Omental fat pad (tissue), 4 donors: ENCODE measurements around the gene ANKS1B. TPM values are rescaled to one million over a fixed set of nuclear protein-coding genes. Genes with fewer than 3 reads are reported as not detected.

Experiments
- ATAC-seq: fragments of 150-250 bp; one replicate; pipeline ENCODE4 v1.9.1; 2016; ENCODE audit warnings: mild to moderate bottlenecking, moderate library complexity; ENCODE audit not compliant: low FRiP score
- DNase-seq: peaks from one replicate; pipeline ENCODE4 v3.0.0-alpha.2; 2019; ENCODE audit warnings: low spot score
- CTCF ChIP-seq, 3 donors: fragments of 450-650 bp; IDR thresholded peaks; one replicate each; pipeline ENCODE4 v1.5.1; 2016 to 2017; ENCODE audit warnings: antibody characterized with exemption in 3 of 3, mild to moderate bottlenecking in 3 of 3, moderate library complexity in 2 of 3
- total RNA-seq, 4 donors: library from RNA; depleted of rRNA; stranded (reverse); fragments of >200 nt; gene quantifications; one replicate each; pipeline ENCODE4 v1.1.0, GENCODE V29; 2016

The ANKS1B gene
- total RNA-seq, 4 donors from 2014 or later = 5.5 to 26.4 (median 7.6) TPM

DNA sequence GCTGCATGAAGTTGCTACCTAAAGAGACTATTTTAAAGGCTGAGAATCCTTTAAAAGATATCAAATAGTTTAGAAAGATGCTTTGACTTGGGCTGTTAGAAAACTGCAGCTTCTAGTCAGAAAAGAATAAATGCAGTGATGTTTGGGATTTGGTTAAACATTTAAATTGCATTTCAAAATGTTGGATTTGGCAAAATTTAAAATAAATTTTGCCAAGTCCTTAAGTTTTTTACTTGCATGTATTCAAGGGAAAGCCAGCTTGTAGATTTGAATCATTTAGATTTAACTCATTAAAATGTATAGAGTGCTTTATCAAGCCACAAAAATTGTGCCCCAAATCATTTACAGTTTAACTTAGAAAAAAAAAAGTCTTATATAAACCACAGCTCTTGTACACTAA, 109.7 kb downstream of the ANKS1B start:
- no peak for TF ChIP-seq CTCF (IDR thresholded peaks at IDR 0.05)
- no peak for ATAC-seq
- DNase-seq = no peak

DNA sequence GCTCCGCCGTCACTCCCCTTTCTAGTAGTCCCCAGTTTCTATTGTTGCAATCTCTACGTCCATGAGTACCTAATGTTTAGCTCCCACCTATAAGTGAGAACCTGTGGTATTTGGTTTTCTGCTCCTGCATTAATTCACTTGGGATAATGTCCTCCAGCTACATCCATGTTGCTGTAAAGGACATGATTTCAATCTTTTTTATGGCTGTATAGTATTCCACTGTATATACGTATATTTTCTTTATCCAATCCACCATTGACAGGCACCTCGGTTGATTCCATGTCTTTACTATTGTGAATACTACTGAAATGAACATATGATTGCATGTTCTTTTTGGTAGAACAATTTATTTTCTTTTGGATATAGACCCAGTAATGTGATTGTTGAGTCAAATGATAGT, 114.7 kb downstream of the ANKS1B start:
- DNase-seq = no peak
- no peak for ATAC-seq
- TF ChIP-seq CTCF (IDR thresholded peaks at IDR 0.05) = no peak

DNA sequence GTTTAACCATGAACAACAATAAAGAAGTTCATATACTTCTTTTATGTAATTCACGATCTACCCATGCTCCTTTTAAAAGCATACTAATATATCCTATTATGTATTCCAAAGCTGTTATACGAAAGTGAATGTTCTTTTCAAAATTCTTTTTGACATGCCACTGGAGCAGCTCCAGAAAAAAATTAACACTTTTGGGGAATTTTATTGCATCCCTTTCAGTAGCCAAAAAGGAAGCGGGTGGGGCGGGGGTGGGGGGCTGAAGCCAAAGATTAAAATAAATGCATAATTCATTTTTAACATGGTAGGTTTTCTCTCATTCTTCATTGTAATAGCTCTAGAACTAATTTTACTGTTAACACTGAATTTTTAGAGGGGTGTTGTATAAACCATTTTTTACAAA, 123.0 kb downstream of the ANKS1B start:
- ATAC-seq (no peak), DNase-seq (no peak)
- TF ChIP-seq CTCF (IDR thresholded peaks at IDR 0.05) = no peak

- DNase-seq (no peak), ATAC-seq (no peak)
- TF ChIP-seq CTCF (IDR thresholded peaks at IDR 0.05) = no peak
Observed at GRCh38 chr12:99859126-99859525, 125.6 kb downstream of the ANKS1B start.

GRCh38 chr12:99852666-99853065, 132.1 kb downstream of the ANKS1B start:
- ATAC-seq (no peak), DNase-seq (no peak)
- TF ChIP-seq CTCF (IDR thresholded peaks at IDR 0.05) = no peak

DNA sequence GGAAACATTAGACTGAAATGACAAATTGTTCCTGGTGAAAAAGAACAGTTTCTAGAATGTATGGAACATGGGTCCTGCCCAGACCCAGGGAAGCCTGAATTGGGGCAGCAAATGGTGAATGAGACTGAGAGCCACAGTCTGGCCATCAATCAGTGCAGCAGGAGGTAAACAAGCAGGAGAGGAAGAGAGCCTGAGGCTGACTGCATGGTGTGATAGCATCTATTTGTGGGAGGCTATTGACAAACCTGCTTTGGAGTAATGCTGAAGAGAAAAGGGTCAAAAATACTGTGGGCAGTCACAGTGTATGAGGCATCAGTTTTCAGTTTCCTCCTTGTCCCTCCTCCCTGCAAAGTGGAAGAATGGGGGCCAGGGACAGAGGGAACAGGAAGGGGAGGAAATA, 136.8 kb downstream of the ANKS1B start:
- ATAC-seq = no peak
- DNase-seq = no peak
- no peak for TF ChIP-seq CTCF (IDR thresholded peaks at IDR 0.05)

DNA sequence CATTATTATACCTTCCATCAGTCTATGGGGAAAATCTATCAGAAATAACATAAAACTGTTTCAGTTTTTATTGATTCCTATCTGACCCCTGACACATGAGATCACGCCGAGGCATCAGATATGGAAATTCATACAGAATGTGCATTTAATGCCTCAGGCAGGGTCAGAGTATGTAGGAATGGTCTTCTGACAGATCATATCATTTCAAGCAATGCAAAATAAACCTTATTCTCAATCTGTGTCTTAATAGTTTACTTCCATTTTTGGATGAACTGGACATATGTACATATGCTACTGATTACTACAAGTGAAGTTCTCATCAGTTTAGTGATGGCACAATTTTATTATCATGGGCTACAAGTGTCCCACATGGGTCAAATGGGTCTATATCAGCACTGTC, 150.0 kb downstream of the ANKS1B start:
- no peak for DNase-seq
- TF ChIP-seq CTCF (IDR thresholded peaks at IDR 0.05) = no peak

More for the DNA sequence above, 150.0 kb downstream of the ANKS1B start:
- no peak for ATAC-seq
